ENCODE data around the gene ZNF43.

DNA sequence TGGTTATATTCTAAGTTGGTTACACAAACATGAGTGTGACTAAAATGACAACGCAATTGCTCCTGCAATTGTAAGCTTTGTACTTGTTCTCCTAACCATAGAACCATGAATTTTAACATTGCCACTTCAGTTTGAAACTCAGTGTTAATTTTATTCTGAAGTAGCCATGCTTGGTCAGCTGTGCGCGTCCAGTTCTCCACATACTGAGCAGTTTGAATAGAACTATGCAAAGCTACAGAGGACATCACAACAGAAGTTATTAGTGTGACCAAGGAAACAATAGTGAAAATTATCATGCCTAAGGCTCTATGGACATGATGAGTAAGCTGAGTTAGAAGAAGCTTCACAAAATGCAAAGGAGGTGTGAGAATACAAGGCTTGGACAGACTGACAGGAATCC is 49.0 kb downstream of the ZNF43 start:
- TF ChIP-seq, protein P1, sequence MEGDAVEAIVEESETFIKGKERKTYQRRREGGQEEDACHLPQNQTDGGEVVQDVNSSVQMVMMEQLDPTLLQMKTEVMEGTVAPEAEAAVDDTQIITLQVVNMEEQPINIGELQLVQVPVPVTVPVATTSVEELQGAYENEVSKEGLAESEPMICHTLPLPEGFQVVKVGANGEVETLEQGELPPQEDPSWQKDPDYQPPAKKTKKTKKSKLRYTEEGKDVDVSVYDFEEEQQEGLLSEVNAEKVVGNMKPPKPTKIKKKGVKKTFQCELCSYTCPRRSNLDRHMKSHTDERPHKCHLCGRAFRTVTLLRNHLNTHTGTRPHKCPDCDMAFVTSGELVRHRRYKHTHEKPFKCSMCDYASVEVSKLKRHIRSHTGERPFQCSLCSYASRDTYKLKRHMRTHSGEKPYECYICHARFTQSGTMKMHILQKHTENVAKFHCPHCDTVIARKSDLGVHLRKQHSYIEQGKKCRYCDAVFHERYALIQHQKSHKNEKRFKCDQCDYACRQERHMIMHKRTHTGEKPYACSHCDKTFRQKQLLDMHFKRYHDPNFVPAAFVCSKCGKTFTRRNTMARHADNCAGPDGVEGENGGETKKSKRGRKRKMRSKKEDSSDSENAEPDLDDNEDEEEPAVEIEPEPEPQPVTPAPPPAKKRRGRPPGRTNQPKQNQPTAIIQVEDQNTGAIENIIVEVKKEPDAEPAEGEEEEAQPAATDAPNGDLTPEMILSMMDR (IDR thresholded peaks at IDR 0.05), result no peak
- TF ChIP-seq EP300 (IDR thresholded peaks at IDR 0.05) (no peak), POLR2A (IDR thresholded peaks at IDR 0.05) (no peak), POLR2AphosphoS5 (IDR thresholded peaks at IDR 0.05) (no peak)

Data from sigmoid colon (tissue), 4 donors.